IMR-90 (cell line): Measurements from ENCODE around the gene PMEPA1. TPM values are rescaled to one million over a fixed set of nuclear protein-coding genes. Genes with fewer than 3 reads are reported as not detected.

Experiments
- ATAC-seq: fragments of 200-7000 bp; cut with Tn5 transposase; 2 replicates; pipeline ENCODE4 v1.9.1; 2020; ENCODE audit warnings: low read depth, mild to moderate bottlenecking, moderate library complexity
- BruUV-seq: library from RNA; stranded (reverse); fragments of 400-500 nt; replicated peaks from 2 replicates; lab custom pipeline; 2021; lab: Mats Ljungman, UMichigan
- CTCF ChIA-PET: fragments of 300-600 bp; formaldehyde crosslinking; extraction: SDS; loops from one replicate; lab custom pipeline; 2021; ENCODE audit warnings: antibody characterized with exemption; lab: Yijun Ruan, JAX
- POLR2A ChIA-PET: fragments of 300-600 bp; sonication (Branson Sonifier 250); formaldehyde crosslinking; loops from one replicate; lab custom pipeline; 2022; ENCODE audit warnings: antibody characterized with exemption; ENCODE audit not compliant: unreplicated experiment; lab: Charles Lee
- DNase-seq: peaks from one replicate; pipeline ENCODE4 v3.0.0; 2013
- H2AFZ ChIP-seq: replicated peaks from 2 replicates; pipeline ENCODE3; 2013; ENCODE audit warnings: low read length, mild to moderate bottlenecking; ENCODE audit not compliant: poor library complexity
- H2AK5ac ChIP-seq: 2 replicates; pipeline ENCODE4 v1.6.1; 2013; ENCODE audit warnings: low read depth, low read length, inconsistent platforms
- H2AK9ac ChIP-seq: replicated peaks from 2 replicates; pipeline ENCODE3; 2013; ENCODE audit warnings: mild to moderate bottlenecking, low read depth, low read length, moderate library complexity; ENCODE audit not compliant: poor library complexity
- H2BK120ac ChIP-seq: 2 replicates; pipeline ENCODE4 v1.6.1; 2013; ENCODE audit warnings: low read depth, low read length, inconsistent platforms
- H2BK15ac ChIP-seq: 3 replicates; pipeline ENCODE4 v1.6.1; 2013; ENCODE audit warnings: low read depth, low read length, inconsistent platforms
- H2BK20ac ChIP-seq: 2 replicates; pipeline ENCODE4 v1.6.1; 2013; ENCODE audit warnings: low read depth, mild to moderate bottlenecking, inconsistent platforms, low read length, moderate library complexity
- H2BK5ac ChIP-seq: 2 replicates; pipeline ENCODE4 v1.6.1; 2013; ENCODE audit warnings: mild to moderate bottlenecking, low read depth, low read length, inconsistent platforms; ENCODE audit not compliant: poor library complexity, severe bottlenecking
- H3K14ac ChIP-seq: replicated peaks from 2 replicates; pipeline ENCODE4 v1.6.1; 2013; ENCODE audit warnings: low read depth, low read length, inconsistent platforms
- H3K18ac ChIP-seq: 2 replicates; pipeline ENCODE4 v1.6.1; 2013; ENCODE audit warnings: low read depth, low read length, control low read depth
- H3K23ac ChIP-seq: 2 replicates; pipeline ENCODE4 v1.6.1; 2013; ENCODE audit warnings: low read depth, low read length, inconsistent platforms
- H3K27ac ChIP-seq: 2 replicates; pipeline ENCODE4 v1.5.1; 2013; ENCODE audit warnings: mild to moderate bottlenecking, control low read depth, low read length; ENCODE audit not compliant: insufficient read depth
- H3K27me3 ChIP-seq: 2 replicates; pipeline ENCODE4 v1.6.1; 2013; ENCODE audit warnings: low read length; ENCODE audit not compliant: control insufficient read depth, insufficient read depth
- H3K36me3 ChIP-seq: 2 replicates; pipeline ENCODE4 v1.6.1; 2013; ENCODE audit warnings: low read length, mixed read lengths; ENCODE audit not compliant: control insufficient read depth, insufficient read depth
- H3K4ac ChIP-seq: 2 replicates; pipeline ENCODE4 v1.6.1; 2013; ENCODE audit warnings: low read depth, low read length, inconsistent platforms
- H3K4me1 ChIP-seq: 2 replicates; pipeline ENCODE4 v1.6.1; 2013; ENCODE audit warnings: low read length, mixed read lengths; ENCODE audit not compliant: control insufficient read depth, insufficient read depth
- H3K4me2 ChIP-seq: 2 replicates; pipeline ENCODE4 v1.6.1; 2013; ENCODE audit warnings: low read depth, mild to moderate bottlenecking, control low read depth, low read length, moderate library complexity
- H3K4me3 ChIP-seq: 2 replicates; pipeline ENCODE4 v1.5.1; 2013; ENCODE audit warnings: low read depth, mild to moderate bottlenecking, control low read depth, low read length, moderate library complexity; ENCODE audit not compliant: insufficient read depth
- H3K56ac ChIP-seq: 2 replicates; pipeline ENCODE4 v1.6.1; 2013; ENCODE audit warnings: low read length, inconsistent platforms; ENCODE audit not compliant: insufficient read depth; ENCODE audit errors: extremely low read depth
- H3K79me1 ChIP-seq, 2 experiments: 2 replicates each; pipeline ENCODE4 v1.6.1; 2013; ENCODE audit warnings: low read length in 2 of 2, inconsistent platforms in 1 of 2, low read depth in 1 of 2
- H3K9ac ChIP-seq: 2 replicates; pipeline ENCODE4 v1.6.1; 2013; ENCODE audit warnings: low read depth, low read length, control low read depth
- H3K9me1 ChIP-seq: 2 replicates; pipeline ENCODE4 v1.6.1; 2013; ENCODE audit warnings: low read length, inconsistent platforms; ENCODE audit not compliant: insufficient read depth
- H3K9me3 ChIP-seq: 2 replicates; pipeline ENCODE4 v1.6.1; 2013; ENCODE audit warnings: low read length; ENCODE audit not compliant: control insufficient read depth, insufficient read depth
- H4K20me1 ChIP-seq: 2 replicates; pipeline ENCODE4 v1.6.1; 2013; ENCODE audit warnings: low read length, inconsistent platforms; ENCODE audit not compliant: insufficient read depth
- H4K5ac ChIP-seq: 2 replicates; pipeline ENCODE4 v1.6.1; 2013; ENCODE audit warnings: mild to moderate bottlenecking, low read depth, low read length, control low read depth
- H4K8ac ChIP-seq, 2 experiments: 2 replicates each; pipeline ENCODE4 v1.6.1; 2013; ENCODE audit warnings: low read depth in 2 of 2, low read length in 2 of 2, control low read depth in 1 of 2, inconsistent platforms in 1 of 2
- H4K91ac ChIP-seq: 2 replicates; pipeline ENCODE4 v1.6.1; 2013; ENCODE audit warnings: low read depth, low read length, inconsistent platforms; ENCODE audit not compliant: insufficient read depth
- BHLHE40 ChIP-seq: fragments of 150-350 bp; IDR thresholded peaks from 2 replicates; pipeline ENCODE4 v1.6.1; 2016; ENCODE audit warnings: mild to moderate bottlenecking, low read depth, low read length
- CHD1 ChIP-seq: IDR thresholded peaks from 2 replicates; pipeline ENCODE4 v1.6.1; 2012; ENCODE audit warnings: low read depth, low read length, improper control_type of control experiment
- FOS ChIP-seq: fragments of 150-350 bp; IDR thresholded peaks from 2 replicates; pipeline ENCODE4 v1.6.1; 2016; ENCODE audit warnings: low read depth, low read length
- MAFK ChIP-seq: IDR thresholded peaks from 2 replicates; pipeline ENCODE4 v1.6.1; 2012; ENCODE audit warnings: low read depth, low read length, improper control_type of control experiment
- MAZ ChIP-seq: IDR thresholded peaks from 2 replicates; pipeline ENCODE4 v1.6.1; 2012; ENCODE audit warnings: low read depth, mild to moderate bottlenecking, low read length, improper control_type of control experiment, moderate library complexity, borderline replicate concordance
- NFE2L2 ChIP-seq: fragments of 150-350 bp; IDR thresholded peaks from 2 replicates; pipeline ENCODE4 v1.6.1; 2016; ENCODE audit warnings: low read depth, mild to moderate bottlenecking, low read length
- POLR2A ChIP-seq: IDR thresholded peaks from 2 replicates; pipeline ENCODE4 v1.6.1; 2012; ENCODE audit warnings: mild to moderate bottlenecking, low read depth, low read length
- RAD21 ChIP-seq: IDR thresholded peaks from 2 replicates; pipeline ENCODE4 v1.6.1; 2012; ENCODE audit warnings: low read length, improper control_type of control experiment
- RCOR1 ChIP-seq: IDR thresholded peaks from 2 replicates; pipeline ENCODE4 v1.6.1; 2012; ENCODE audit warnings: mild to moderate bottlenecking, low read length, improper control_type of control experiment; ENCODE audit not compliant: insufficient replicate concordance
- RFX5 ChIP-seq: IDR thresholded peaks from 2 replicates; pipeline ENCODE4 v1.8.0; 2012; ENCODE audit warnings: low read depth, mild to moderate bottlenecking, low read length, moderate library complexity
- WGBS, 2 experiments: methylation state at CpG; one replicate each; pipeline versions ENCODE4 v1.1.5 to v1.1.7; 2013; ENCODE audit warnings: missing lambda C conversion rate in 2 of 2; ENCODE audit not compliant: insufficient read length in 1 of 2; ENCODE audit errors: extremely low coverage in 2 of 2; 5-methylcytosine and 5-hydroxymethylcytosine counted together
- dilution Hi-C: fragments of 300-500 bp; cut with HindIII; formaldehyde crosslinking; loops from one replicate; pipeline ENCODE4 v1.14.3; 2018; ENCODE audit warnings: low sequenced_read_pairs; ENCODE audit not compliant: unreplicated experiment
- in situ Hi-C: fragments of 300-500 bp; cut with MboI; formaldehyde crosslinking; loops from 3 replicates; pipeline ENCODE4 v1.14.3; 2019; ENCODE audit warnings: low sequenced_read_pairs, inconsistent platforms, mixed read lengths
- intact Hi-C: fragments of 100-400 bp; cut with micrococcal nuclease; formaldehyde crosslinking; loops from 2 replicates; pipeline ENCODE4 v1.10.0; 2022
- polyA plus RNA-seq, 3 experiments: library from polyadenylated mRNA; depleted of rRNA; stranded (reverse); fragments of >200 nt; gene quantifications; 2 replicates each; pipeline ENCODE4 v1.2.3, GENCODE V29; 2012; ENCODE audit warnings: low replicate concordance in 1 of 3
- total RNA-seq: library from RNA; depleted of rRNA; stranded (reverse); fragments of >200 nt; gene quantifications from 2 replicates; pipeline ENCODE4 v1.2.3, GENCODE V29; 2012
- TF ChIP-seq, protein P1 (sequence below): fragments of 150-350 bp; IDR thresholded peaks from 2 replicates; pipeline ENCODE4 v1.6.1; 2016; ENCODE audit warnings: low read depth, mild to moderate bottlenecking, low read length, moderate library complexity, borderline replicate concordance
- TF ChIP-seq, protein P2 (sequence below): conservative IDR thresholded peaks from 2 replicates; pipeline ENCODE4 v1.5.1; 2012; ENCODE audit warnings: mild to moderate bottlenecking, low read depth, low read length, improper control_type of control experiment

Gene PMEPA1
- total and polyA plus RNA-seq, 2 of the 4 experiments (the other 2 are of a cell fraction), result 2.0 to 6.9 TPM

DNA sequence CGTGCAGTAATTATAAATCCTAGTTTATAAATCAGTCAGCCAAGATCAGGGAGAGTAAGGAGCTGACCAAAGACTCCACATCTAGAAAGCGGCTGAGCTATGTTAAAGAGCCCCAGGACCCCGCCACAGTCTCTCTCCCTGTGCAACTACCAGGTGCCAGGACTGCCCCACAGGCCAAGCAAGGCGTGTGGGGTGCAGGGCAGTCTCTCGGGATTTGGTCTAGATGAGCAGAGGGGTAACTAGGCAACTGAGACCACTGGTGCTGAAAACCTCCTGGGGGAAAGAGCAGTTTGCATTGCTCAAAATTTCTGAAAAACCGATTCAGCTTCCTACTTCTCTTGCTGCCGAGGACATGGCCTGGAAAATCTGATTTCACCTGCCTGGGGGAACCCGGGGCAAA is 10.4 kb downstream of the PMEPA1 start:
- BruUV-seq, result no TSS peak
- H3K79me1 ChIP-seq, result peaks cover 20 to 64% of the 10 kb centered on the region in 2 experiments; a peak in 3 of 4 replicates
- H2AFZ ChIP-seq, result no peak overlapping the region
- H2AK5ac ChIP-seq, result no peak overlapping the region; the same call in 1 of the 2 replicates
- no peak overlapping the region for H3K4ac ChIP-seq
- peaks cover 34% of the 10 kb centered on the region for H3K9me1 ChIP-seq
- peaks cover 85% of the 10 kb centered on the region for H4K20me1 ChIP-seq
- no peaks in the 10 kb centered on the region for H3K27me3 ChIP-seq
- H2BK20ac ChIP-seq, result no peak overlapping the region
- no peak overlapping the region for H3K18ac ChIP-seq
- ChIA-PET CTCF (interaction anchor here (0.6 to 0.7 kb wide), 2 partner anchors 19 to 388 kb away, joined by 3 read pairs; no protein-coding TSS in a partner anchor), POLR2A (no interaction called here)
- H4K5ac ChIP-seq, result no peak overlapping the region
- H3K27ac ChIP-seq, result no peak overlapping the region
- no peak for ATAC-seq
- peak overlapping the region in 1 of 2 experiments; percentile 36; a peak in 1 of 4 replicates for H4K8ac ChIP-seq
- peaks cover 17% of the 10 kb centered on the region for H3K4me1 ChIP-seq
- H3K9me3 ChIP-seq, result no peaks in the 10 kb centered on the region
- intact Hi-C loops (no loop called here), dilution Hi-C loops (no loop called here), in situ Hi-C loops (loop anchor here (25.0 kb wide), 1 partner anchor 1338 kb away; the partner anchor contains the start of genes ATP5F1E and PRELID3B)
- peak overlapping the region; percentile 45; the same call in 1 of the 3 replicates for H2BK15ac ChIP-seq
- H4K91ac ChIP-seq, result no peak overlapping the region; the same call in 1 of the 2 replicates
- no peak overlapping the region for H3K56ac ChIP-seq
- H3K14ac ChIP-seq, result no peak overlapping the region
- H3K9ac ChIP-seq, result no peak overlapping the region
- no CpG with 5 or more reads among the region's 8 CpGs for WGBS, 2 experiments
- H2BK5ac ChIP-seq, result no peak overlapping the region
- peak overlapping the region; percentile 14; the same call in 1 of the 2 replicates for H2BK120ac ChIP-seq
- no peaks in the 10 kb centered on the region for H3K36me3 ChIP-seq
- DNase-seq, result no peak
- H3K23ac ChIP-seq, result no peak overlapping the region
- H2AK9ac ChIP-seq, result no peak overlapping the region
- no peak overlapping the region for H3K4me2 ChIP-seq
- no peak overlapping the region for H3K4me3 ChIP-seq
- TF ChIP-seq POLR2A (no peak), MAFK (no peak), NFE2L2 (no peak), RCOR1 (no peak), CHD1 (no peak), FOS (no peak), MAZ (no peak), RAD21 (no peak), RFX5 (no peak), BHLHE40 (no peak)
- TF ChIP-seq, protein P1, sequence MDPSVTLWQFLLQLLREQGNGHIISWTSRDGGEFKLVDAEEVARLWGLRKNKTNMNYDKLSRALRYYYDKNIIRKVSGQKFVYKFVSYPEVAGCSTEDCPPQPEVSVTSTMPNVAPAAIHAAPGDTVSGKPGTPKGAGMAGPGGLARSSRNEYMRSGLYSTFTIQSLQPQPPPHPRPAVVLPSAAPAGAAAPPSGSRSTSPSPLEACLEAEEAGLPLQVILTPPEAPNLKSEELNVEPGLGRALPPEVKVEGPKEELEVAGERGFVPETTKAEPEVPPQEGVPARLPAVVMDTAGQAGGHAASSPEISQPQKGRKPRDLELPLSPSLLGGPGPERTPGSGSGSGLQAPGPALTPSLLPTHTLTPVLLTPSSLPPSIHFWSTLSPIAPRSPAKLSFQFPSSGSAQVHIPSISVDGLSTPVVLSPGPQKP, result no peak
- TF ChIP-seq, protein P2, sequence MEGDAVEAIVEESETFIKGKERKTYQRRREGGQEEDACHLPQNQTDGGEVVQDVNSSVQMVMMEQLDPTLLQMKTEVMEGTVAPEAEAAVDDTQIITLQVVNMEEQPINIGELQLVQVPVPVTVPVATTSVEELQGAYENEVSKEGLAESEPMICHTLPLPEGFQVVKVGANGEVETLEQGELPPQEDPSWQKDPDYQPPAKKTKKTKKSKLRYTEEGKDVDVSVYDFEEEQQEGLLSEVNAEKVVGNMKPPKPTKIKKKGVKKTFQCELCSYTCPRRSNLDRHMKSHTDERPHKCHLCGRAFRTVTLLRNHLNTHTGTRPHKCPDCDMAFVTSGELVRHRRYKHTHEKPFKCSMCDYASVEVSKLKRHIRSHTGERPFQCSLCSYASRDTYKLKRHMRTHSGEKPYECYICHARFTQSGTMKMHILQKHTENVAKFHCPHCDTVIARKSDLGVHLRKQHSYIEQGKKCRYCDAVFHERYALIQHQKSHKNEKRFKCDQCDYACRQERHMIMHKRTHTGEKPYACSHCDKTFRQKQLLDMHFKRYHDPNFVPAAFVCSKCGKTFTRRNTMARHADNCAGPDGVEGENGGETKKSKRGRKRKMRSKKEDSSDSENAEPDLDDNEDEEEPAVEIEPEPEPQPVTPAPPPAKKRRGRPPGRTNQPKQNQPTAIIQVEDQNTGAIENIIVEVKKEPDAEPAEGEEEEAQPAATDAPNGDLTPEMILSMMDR, result no peak
